LNCAP (cell line): ENCODE data around the gene TMEM14A.

Experiments
- CTCF ChIP-seq: fragments of 450-650 bp; IDR thresholded peaks from 2 replicates; pipeline ENCODE4 v1.5.1; 2017; ENCODE audit warnings: mild to moderate bottlenecking

Gene TMEM14A

GRCh38 chr6:52725143-52725534, 54.2 kb downstream of the TMEM14A start:
- TF ChIP-seq CTCF, result no peak

GRCh38 chr6:52725535-52726192, 54.8 kb downstream of the TMEM14A start:
- TF ChIP-seq CTCF, result no peak

GRCh38 chr6:52726193-52726542, 55.3 kb downstream of the TMEM14A start:
- no peak for TF ChIP-seq CTCF

GRCh38 chr6:52726741-52727535, 56.0 kb downstream of the TMEM14A start:
- no peak for TF ChIP-seq CTCF

- TF ChIP-seq CTCF, result no peak
Observed at GRCh38 chr6:52727908-52728307, 57.0 kb downstream of the TMEM14A start.

- TF ChIP-seq CTCF, result no peak
Observed at GRCh38 chr6:52728394-52728793, 57.5 kb downstream of the TMEM14A start.

- TF ChIP-seq CTCF, result no peak
Observed at GRCh38 chr6:52729576-52729975, 58.7 kb downstream of the TMEM14A start.
